ENCODE results near the gene NPEPL1. TPM values are rescaled to one million over a fixed set of nuclear protein-coding genes. Genes with fewer than 3 reads are reported as not detected.

Gene NPEPL1
- total RNA-seq, 1 donor from 2014 or later, result 25.5 TPM

- TF ChIP-seq POLR2AphosphoS5 (IDR thresholded peaks at IDR 0.05; ENCODE audit: insufficient read depth in 1 of 2, low read depth in 1 of 2), result no peak
- TF ChIP-seq POLR2A (IDR thresholded peaks at IDR 0.05), result no peak
- TF ChIP-seq CTCF (IDR thresholded peaks at IDR 0.05), result no peak
- Histone ChIP-seq H3K9me3 (no peaks in the 10 kb centered on the region), H3K36me3 (peaks cover 0 to 25% of the 10 kb centered on the region in 2 donors), H3K27me3 (no peaks in the 10 kb centered on the region), H3K27ac (no peak overlapping the region), H3K4me3 (no peak overlapping the region), H3K4me1 (no peaks in the 10 kb centered on the region)
- DNase-seq (ENCODE audit: extremely low spot score in 2 of 2), result peak in 1 of 2 donors; percentile 74
- intact Hi-C loops (cut with DNase I), result no loop called here
Observed at GRCh38 chr20:58706975-58707681, 14.5 kb downstream of the NPEPL1 start.

GRCh38 chr20:58707770-58708169, 15.2 kb downstream of the NPEPL1 start:
- Histone ChIP-seq H3K36me3 (peaks cover 0 to 23% of the 10 kb centered on the region in 2 donors), H3K27me3 (no peaks in the 10 kb centered on the region), H3K9me3 (no peaks in the 10 kb centered on the region), H3K4me1 (no peaks in the 10 kb centered on the region), H3K27ac (no peak overlapping the region), H3K4me3 (no peak overlapping the region)
- intact Hi-C loops (cut with DNase I), result no loop called here
- DNase-seq (ENCODE audit: extremely low spot score in 2 of 2), result no peak
- no peak for TF ChIP-seq CTCF (IDR thresholded peaks at IDR 0.05)
- TF ChIP-seq POLR2AphosphoS5 (IDR thresholded peaks at IDR 0.05; ENCODE audit: insufficient read depth in 1 of 2, low read depth in 1 of 2), result no peak
- no peak for TF ChIP-seq POLR2A (IDR thresholded peaks at IDR 0.05)

- TF ChIP-seq POLR2AphosphoS5 (IDR thresholded peaks at IDR 0.05; ENCODE audit: insufficient read depth in 1 of 2, low read depth in 1 of 2) (no peak), CTCF (IDR thresholded peaks at IDR 0.05) (no peak), POLR2A (IDR thresholded peaks at IDR 0.05) (no peak)
- DNase-seq (ENCODE audit: extremely low spot score in 2 of 2), result peak in 1 of 2 donors; percentile 85
Observed at GRCh38 chr20:58708246-58708931, 15.8 kb downstream of the NPEPL1 start.

GRCh38 chr20:58709013-58709702, 16.6 kb downstream of the NPEPL1 start:
- intact Hi-C loops (cut with DNase I), result no loop called here

More at GRCh38 chr20:58708246-58708931, 15.8 kb downstream of the NPEPL1 start:
- H3K36me3 ChIP-seq, result peaks cover 0 to 20% of the 10 kb centered on the region in 2 donors
- H3K4me3 ChIP-seq, result no peak overlapping the region
- H3K4me1 ChIP-seq, result no peaks in the 10 kb centered on the region
- H3K9me3 ChIP-seq, result no peaks in the 10 kb centered on the region
- H3K27me3 ChIP-seq, result no peaks in the 10 kb centered on the region
- no peak overlapping the region for H3K27ac ChIP-seq
- intact Hi-C loops (cut with DNase I), result no loop called here

More at GRCh38 chr20:58709013-58709702, 16.6 kb downstream of the NPEPL1 start:
- H3K36me3 ChIP-seq, result peaks cover 0 to 13% of the 10 kb centered on the region in 2 donors
- TF ChIP-seq POLR2AphosphoS5 (IDR thresholded peaks at IDR 0.05; ENCODE audit: insufficient read depth in 1 of 2, low read depth in 1 of 2) (no peak), CTCF (IDR thresholded peaks at IDR 0.05) (no peak), POLR2A (IDR thresholded peaks at IDR 0.05) (no peak)
- H3K27ac ChIP-seq, result no peak overlapping the region
- no peaks in the 10 kb centered on the region for H3K4me1 ChIP-seq
- H3K4me3 ChIP-seq, result no peak overlapping the region
- no peaks in the 10 kb centered on the region for H3K27me3 ChIP-seq
- H3K9me3 ChIP-seq, result no peaks in the 10 kb centered on the region
- no peak for DNase-seq (ENCODE audit: extremely low spot score in 2 of 2)
